Measurements from ENCODE around the gene FAM118B. TPM values are rescaled to one million over a fixed set of nuclear protein-coding genes. Genes with fewer than 3 reads are reported as not detected.

The FAM118B gene
- polyA plus RNA-seq, 1 of the 3 experiments (the other 2 are of a cell fraction): 19.5 TPM

GRCh38 chr11:126195119-126195518 lies 16.5 kb upstream of the FAM118B start:
- POLR2A ChIA-PET: no interaction called here

GRCh38 chr11:126197277-126197939 lies 14.2 kb upstream of the FAM118B start:
- H2AFZ ChIP-seq (ENCODE audit: low read depth): no peak overlapping the region
- DNase-seq: no peak
- H3K27ac ChIP-seq (ENCODE audit: low read depth in 2 of 2, low read length in 1 of 2): no peak overlapping the region
- no peaks in the 10 kb centered on the region; the same call in 1 of the 2 replicates for H4K20me1 ChIP-seq (ENCODE audit: insufficient read depth)
- H3K4me3 ChIP-seq (ENCODE audit: low read depth in 2 of 2, low read length in 1 of 2): no peak overlapping the region
- H3K79me2 ChIP-seq (ENCODE audit: insufficient read depth): no peaks in the 10 kb centered on the region
- H3K4me2 ChIP-seq: no peak overlapping the region
- H3K27me3 ChIP-seq (ENCODE audit: insufficient read depth): no peaks in the 10 kb centered on the region
- 85% methylated on average over 4 of the region's 7 CpGs for WGBS (ENCODE audit: low lambda C conversion rate)
- ChIA-PET POLR2A (interaction anchor here (1.1 kb wide), 1 partner anchor 136 kb away, joined by 5 read pairs; no protein-coding TSS in a partner anchor), CTCF (interaction anchor here (0.9 to 2.9 kb wide), 5 partner anchors 136 to 280 kb away, joined by 3 to 21 read pairs (median 6); no protein-coding TSS in a partner anchor)
- H3F3A ChIP-seq (replicated peaks; ENCODE audit: insufficient read depth): peaks cover 6% of the 10 kb centered on the region
- no peaks in the 10 kb centered on the region for H3K9me2 ChIP-seq
- H3K36me3 ChIP-seq (replicated peaks in 1 of 2; ENCODE audit: control insufficient read depth in 1 of 2, insufficient read depth in 2 of 2, low read length in 1 of 2): peaks cover 19 to 54% of the 10 kb centered on the region in 2 experiments
- peaks cover 0 to 2% of the 10 kb centered on the region in 2 experiments; a peak in 1 of 4 replicates for H3K4me1 ChIP-seq (ENCODE audit: control insufficient read depth in 1 of 2, insufficient read depth in 2 of 2, low read depth in 1 of 2, low read length in 1 of 2)
- H3K9ac ChIP-seq: no peak overlapping the region
- no peaks in the 10 kb centered on the region for H3K9me3 ChIP-seq
- TF ChIP-seq YY1 (IDR thresholded peaks at IDR 0.05; ENCODE audit: low read depth) (no peak), EP300 (IDR thresholded peaks at IDR 0.05; ENCODE audit: borderline replicate concordance in 1 of 2, low read depth in 1 of 2, low read length in 1 of 2) (no peak), REST (IDR thresholded peaks at IDR 0.05; ENCODE audit: low read depth, low read length) (no peak), NFIC (IDR thresholded peaks at IDR 0.05; ENCODE audit: borderline replicate concordance) (no peak), MEF2A (IDR thresholded peaks at IDR 0.05; ENCODE audit: borderline replicate concordance, low read depth) (no peak), PBX3 (IDR thresholded peaks at IDR 0.05) (no peak), NRF1 (IDR thresholded peaks at IDR 0.05; ENCODE audit: low read depth, low read length) (no peak), IRF3 (IDR thresholded peaks at IDR 0.05; ENCODE audit: low read depth, low read length) (no peak), POLR2AphosphoS5 (IDR thresholded peaks at IDR 0.05; ENCODE audit: low read depth, low read length) (no peak)

More at GRCh38 chr11:126195119-126195518, 16.5 kb upstream of the FAM118B start:
- Histone ChIP-seq H3K79me2 (ENCODE audit: insufficient read depth) (no peaks in the 10 kb centered on the region), H4K20me1 (ENCODE audit: insufficient read depth) (no peaks in the 10 kb centered on the region; the same call in 1 of the 2 replicates), H3K4me3 (ENCODE audit: low read depth in 2 of 2, low read length in 1 of 2) (no peak overlapping the region), H3K27me3 (ENCODE audit: insufficient read depth) (no peaks in the 10 kb centered on the region), H3K4me2 (no peak overlapping the region), H3K9me2 (no peaks in the 10 kb centered on the region), H3F3A (replicated peaks; ENCODE audit: insufficient read depth) (peaks cover 6% of the 10 kb centered on the region), H3K9me3 (no peaks in the 10 kb centered on the region), H3K4me1 (ENCODE audit: control insufficient read depth in 1 of 2, insufficient read depth in 2 of 2, low read depth in 1 of 2, low read length in 1 of 2) (peaks cover 0 to 14% of the 10 kb centered on the region in 2 experiments; a peak in 1 of 4 replicates), H2AFZ (ENCODE audit: low read depth) (no peak overlapping the region), H3K27ac (ENCODE audit: low read depth in 2 of 2, low read length in 1 of 2) (no peak overlapping the region), H3K9ac (no peak overlapping the region), H3K36me3 (replicated peaks in 1 of 2; ENCODE audit: control insufficient read depth in 1 of 2, insufficient read depth in 2 of 2, low read length in 1 of 2) (peaks cover 16 to 49% of the 10 kb centered on the region in 2 experiments)
- CTCF ChIA-PET: interaction anchor here (1.1 to 4.5 kb wide), 6 partner anchors 12 to 276 kb away, joined by 4 to 55 read pairs (median 11); partner anchors contain the start of gene VSIG10L2
- DNase-seq: no peak
- TF ChIP-seq SIN3A (IDR thresholded peaks at IDR 0.05; ENCODE audit: borderline replicate concordance, low read depth, low read length) (no peak), JUND (IDR thresholded peaks at IDR 0.05) (no peak), FOXJ3 (CRISPR knock-in tag; IDR thresholded peaks at IDR 0.05) (no peak), POLR2AphosphoS5 (IDR thresholded peaks at IDR 0.05; ENCODE audit: low read depth, low read length) (no peak), ZBTB33 (IDR thresholded peaks at IDR 0.05; ENCODE audit: borderline replicate concordance, low read depth) (no peak), USF1 (IDR thresholded peaks at IDR 0.05; ENCODE audit: borderline replicate concordance, low read depth) (no peak)
- 91% methylated on average over 3 of the region's 3 CpGs for WGBS (ENCODE audit: low lambda C conversion rate)
